ENCODE data around the gene BACH2.

- TF ChIP-seq CTCF (IDR thresholded peaks at IDR 0.05; ENCODE audit: poor library complexity, severe bottlenecking) = no peak
- TF ChIP-seq TAF1 (IDR thresholded peaks at IDR 0.05; ENCODE audit: low read depth) = no peak
- TF ChIP-seq SMC3 (conservative IDR thresholded peaks at IDR 0.05; ENCODE audit: poor library complexity) = no peak
- no peak for TF ChIP-seq EZH2 (IDR thresholded peaks at IDR 0.05; ENCODE audit: borderline replicate concordance, insufficient read depth, low read length, poor library complexity, severe bottlenecking)
- no peak for TF ChIP-seq POLR2AphosphoS5 (IDR thresholded peaks at IDR 0.05)
Measured at GRCh38 chr6:90249458-90249857, 47.2 kb downstream of the BACH2 start.
